GM12874 (cell line): ENCODE data around the gene DHX40.

Experiments used
- TF ChIP-seq, protein P1 (sequence below): IDR thresholded peaks from 2 replicates; pipeline ENCODE4 v1.5.1; 2011; ENCODE audit warnings: low read depth, mild to moderate bottlenecking, control low read depth, low read length, moderate library complexity; ENCODE audit not compliant: insufficient read depth

Gene DHX40

DNA sequence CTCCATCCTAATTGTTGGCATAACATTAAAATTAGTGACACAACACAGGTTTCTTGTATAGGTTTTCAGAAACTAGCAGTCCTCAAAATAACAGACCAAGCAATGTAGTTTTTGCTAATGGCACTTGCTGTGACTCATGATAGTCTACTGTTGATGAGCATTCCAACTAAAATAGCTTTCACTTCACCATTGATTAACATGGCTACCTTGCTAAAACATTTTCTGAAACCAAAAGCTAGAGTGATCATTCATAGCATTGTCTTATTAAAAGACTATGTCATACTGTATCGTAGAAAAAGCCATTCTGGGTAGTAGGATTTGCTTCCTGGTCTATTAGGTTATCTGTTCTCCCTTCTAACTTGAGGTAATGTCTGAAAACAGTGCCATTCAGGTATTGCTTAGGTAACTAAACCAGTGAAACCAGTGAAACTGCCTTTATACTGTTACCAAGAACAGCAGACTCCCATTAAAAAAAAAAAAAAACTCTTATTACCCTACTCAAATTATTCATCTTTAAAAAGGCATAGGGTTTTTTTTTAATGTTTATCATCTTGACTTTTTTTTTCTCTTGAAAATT lies 51.8 kb downstream of the DHX40 start:
- TF ChIP-seq, protein P1, sequence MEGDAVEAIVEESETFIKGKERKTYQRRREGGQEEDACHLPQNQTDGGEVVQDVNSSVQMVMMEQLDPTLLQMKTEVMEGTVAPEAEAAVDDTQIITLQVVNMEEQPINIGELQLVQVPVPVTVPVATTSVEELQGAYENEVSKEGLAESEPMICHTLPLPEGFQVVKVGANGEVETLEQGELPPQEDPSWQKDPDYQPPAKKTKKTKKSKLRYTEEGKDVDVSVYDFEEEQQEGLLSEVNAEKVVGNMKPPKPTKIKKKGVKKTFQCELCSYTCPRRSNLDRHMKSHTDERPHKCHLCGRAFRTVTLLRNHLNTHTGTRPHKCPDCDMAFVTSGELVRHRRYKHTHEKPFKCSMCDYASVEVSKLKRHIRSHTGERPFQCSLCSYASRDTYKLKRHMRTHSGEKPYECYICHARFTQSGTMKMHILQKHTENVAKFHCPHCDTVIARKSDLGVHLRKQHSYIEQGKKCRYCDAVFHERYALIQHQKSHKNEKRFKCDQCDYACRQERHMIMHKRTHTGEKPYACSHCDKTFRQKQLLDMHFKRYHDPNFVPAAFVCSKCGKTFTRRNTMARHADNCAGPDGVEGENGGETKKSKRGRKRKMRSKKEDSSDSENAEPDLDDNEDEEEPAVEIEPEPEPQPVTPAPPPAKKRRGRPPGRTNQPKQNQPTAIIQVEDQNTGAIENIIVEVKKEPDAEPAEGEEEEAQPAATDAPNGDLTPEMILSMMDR: no peak

DNA sequence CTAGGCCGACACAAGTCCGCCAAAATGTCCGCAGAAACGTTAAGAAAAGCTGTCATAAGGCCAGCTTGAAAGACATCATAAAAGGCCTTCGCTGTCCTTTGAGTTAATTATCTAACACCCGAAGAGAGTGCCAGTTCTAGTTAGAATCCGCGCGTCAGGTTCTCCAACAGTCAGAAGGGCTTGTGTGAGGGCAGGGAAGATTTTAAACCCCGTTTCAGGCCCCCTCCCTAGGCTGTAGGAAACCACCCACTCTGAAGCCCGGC lies 53.6 kb downstream of the DHX40 start:
- TF ChIP-seq, protein P1: no peak

DNA sequence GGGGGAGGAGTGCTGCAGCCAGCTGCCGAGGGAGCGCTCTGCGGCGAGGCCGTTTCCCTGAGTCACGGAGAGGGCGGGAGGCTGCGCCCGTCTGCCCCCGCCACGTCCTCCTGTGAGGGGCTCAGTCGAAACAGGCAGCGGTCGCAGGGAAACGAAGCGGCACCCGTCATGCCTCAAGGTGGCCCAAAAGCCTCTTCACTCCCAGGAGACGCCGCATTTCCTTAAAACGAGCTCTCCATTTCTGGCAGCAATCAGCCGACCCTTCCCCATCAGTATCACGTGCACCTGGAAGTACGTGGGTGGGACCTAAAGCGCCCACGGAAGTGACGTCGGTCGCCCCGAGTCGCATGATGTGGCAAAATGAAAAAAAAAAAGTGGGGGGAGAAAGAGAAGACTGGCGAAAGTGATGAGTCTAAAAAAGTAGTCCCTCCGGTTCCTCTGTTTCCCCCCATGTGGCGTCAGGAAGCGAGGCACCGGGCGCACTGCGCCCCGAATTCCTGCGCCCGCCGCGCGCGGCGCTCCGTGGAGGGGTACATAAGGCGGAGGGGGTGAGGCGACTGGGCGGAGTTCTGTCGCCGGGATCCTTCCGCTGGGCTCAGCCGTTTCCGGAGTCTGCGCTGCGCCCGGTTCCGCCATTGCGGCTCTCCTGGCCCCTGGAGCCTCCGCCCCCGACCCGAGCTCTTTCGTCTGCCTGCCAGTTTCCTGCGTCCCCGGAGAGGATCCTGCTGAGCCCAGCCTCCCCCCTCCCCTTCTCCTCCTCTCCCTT lies 54.1 kb downstream of the DHX40 start, which contains the start of gene CLTC:
Gene CLTC (plus strand): TSS at position 598 of the 766 bp plus-strand sequence. CDS start 237 bp downstream, outside the sequence.
- TF ChIP-seq, protein P1: no peak

DNA sequence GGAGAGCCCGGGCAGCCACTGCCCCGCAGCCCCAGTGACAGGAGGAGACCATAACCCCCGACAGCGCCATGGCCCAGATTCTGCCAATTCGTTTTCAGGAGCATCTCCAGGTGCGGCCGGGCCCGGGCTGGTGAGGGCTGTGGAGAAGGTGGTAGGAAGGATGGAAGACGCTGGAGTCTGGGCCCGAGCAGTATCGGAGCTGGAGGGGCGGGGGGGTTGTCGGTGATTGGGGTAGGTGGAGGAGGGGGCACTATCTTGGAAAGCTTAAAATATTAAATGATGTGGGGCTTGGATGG lies 54.6 kb downstream of the DHX40 start:
- TF ChIP-seq, protein P1: no peak

DNA sequence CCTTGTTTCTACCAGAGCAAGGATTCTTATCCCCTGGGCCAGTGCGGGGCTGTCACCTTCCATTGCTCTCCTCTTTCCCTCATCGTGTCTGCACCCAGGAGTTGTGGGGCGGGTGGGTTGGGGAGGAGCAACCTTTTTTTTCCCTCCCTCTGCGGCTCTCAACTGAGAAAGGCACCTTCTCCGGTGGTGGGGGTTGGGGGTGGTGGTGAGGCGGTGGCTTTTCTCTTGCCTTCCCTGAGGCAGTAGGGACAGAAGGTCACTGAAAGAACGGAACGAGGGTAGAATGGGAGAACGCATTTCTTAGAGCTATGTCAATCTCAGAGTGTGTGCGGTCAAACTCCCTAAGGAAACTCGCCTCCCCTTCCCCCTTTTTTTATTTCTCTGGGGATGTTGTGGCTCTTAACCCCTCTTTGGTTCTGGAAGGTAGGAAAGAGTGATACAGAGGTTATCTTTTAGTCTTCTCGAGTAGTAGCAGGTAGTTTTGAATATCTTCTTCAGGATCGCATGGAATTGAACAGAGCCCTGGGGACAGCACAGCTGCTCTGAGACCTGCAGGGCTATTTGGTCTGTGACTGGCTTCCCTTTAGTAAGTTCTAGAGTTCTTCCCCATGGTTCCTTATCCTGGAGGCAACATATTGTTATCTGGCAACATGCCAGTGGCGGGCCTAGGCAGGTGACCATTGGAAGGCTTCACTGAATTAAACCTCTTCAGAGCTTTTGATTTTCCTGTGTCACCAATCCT lies 55.3 kb downstream of the DHX40 start:
- TF ChIP-seq, protein P1: no peak

DNA sequence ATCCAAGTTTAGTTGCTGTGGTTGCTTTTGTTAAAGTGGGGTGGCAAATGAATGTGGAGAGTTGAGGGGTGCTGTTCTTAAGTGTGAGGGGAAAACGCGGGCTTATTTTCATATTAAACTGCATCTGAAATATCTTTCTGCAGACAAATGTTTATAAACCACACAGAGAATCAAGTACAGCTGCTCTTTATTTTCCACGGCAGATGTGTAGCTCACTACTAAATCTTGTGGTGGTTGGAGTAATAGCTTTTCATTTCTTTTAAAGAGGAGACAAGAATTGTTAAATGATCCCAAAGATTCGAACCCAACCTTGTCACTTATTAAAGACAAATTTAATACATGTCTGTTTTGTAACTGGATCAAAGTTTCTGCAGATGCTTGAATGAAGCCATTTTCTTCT lies 56.4 kb downstream of the DHX40 start:
- TF ChIP-seq, protein P1: no peak

DNA sequence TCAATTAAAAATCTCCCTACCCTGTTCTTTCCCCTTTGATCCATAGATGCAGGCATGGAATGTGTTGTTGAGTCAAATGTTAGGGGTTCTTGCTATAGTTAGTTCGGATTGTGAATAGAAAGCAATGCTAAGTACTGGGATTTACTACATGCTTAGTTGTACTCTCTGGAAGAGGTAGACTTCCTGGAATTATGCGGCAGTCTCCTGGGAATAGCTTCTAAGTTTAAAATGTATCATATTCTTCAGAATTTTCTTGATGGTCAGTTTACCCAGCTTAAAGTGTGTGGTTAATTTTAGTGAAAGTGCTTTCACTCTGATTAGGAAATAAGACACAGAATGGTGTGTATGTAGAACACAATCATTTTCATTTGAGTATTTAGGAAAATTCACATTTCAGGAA lies 57.7 kb downstream of the DHX40 start:
- TF ChIP-seq, protein P1: no peak
